Measurements from ENCODE around the gene DLX3.

The DLX3 gene

DNA sequence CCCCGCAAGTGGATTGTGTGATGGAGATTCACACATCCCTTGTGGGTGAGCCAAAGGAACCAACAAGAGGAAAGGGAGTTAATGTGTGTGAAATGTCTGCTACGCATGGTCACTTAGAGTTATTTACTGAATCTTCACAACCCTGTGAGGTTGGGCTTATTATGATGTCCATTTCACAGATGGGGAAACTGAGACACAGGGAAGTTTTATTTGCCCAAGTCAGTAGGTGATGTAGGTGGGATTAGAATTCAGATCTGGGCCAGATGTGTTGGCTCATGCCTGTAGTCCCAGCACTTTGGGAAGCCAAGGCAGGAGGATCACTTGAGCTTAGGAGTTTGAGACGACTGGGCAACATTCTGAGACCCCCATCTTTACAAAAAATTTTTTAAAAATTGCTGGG, 37.7 kb downstream of the DLX3 start:
- DNase-seq (ENCODE audit: low read depth) = no peak

DNA sequence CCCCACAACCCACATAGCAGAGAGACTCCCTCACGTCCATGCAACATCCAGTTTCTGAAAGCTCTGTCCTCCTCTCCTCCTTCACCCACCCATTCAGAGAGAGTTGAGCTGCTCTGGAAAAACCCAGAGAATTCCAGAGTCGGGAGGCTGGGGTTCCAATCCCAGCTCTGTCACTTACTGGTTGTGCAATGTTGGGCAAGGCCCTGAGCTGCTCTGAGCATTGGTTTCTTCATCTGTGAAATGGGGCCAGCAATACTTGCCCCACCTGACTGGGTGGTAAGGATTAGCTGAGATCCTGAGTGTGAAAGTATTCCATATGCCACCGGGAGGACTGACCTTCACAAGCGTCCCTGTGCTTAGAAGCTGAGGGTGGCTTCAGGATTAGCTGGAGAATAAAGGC, 38.2 kb downstream of the DLX3 start:
- DNase-seq (ENCODE audit: low read depth) = no peak

DNA sequence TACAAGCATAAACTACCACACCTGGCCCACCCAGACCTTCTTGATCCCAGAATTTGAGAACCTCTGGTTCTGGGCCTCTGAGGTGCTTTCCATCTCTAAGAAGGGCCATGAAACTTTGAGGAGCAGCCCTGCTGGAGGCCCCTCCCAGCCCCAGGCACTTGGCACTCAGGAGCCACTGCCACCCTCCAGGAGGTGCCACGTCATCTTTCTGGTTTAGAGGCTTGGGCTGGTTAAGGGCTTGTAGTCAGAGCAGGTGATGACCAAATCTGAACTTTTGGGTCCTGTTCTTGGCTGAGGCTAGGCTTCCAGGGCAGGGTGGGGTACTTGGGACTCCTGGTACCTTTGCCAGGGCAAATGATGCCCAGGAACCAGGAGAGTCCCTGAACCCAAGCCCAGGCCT, 39.9 kb downstream of the DLX3 start:
- no peak for DNase-seq (ENCODE audit: low read depth)

DNA sequence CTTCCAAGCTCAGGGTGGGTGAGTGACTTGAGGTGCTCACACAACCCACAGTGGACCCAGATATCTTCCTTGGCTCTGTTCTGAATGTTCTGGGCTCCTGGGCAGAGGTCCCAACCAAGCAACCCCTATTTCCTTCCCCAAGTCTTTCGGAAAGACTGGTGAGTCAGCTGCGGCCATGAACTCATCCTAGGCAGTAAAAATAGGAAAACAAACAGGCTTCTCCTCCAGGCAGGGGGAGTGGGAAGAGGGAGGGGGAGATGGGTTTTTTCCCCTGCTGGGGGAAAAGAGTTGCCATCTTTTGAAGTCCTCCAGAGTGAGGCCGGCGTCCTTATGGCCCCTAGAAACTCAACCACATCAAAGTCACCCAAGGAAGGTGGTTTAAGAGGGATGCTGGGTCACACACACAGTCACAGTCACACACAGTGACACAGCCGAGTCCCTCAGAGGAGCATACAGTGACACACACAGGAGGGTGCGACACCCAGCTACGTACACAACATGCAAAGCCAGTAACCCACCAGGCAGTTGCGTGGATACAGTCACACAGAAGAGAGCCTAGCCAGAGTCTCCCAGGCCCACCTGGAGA, 42.0 kb downstream of the DLX3 start:
- DNase-seq (ENCODE audit: low read depth) = no peak

DNA sequence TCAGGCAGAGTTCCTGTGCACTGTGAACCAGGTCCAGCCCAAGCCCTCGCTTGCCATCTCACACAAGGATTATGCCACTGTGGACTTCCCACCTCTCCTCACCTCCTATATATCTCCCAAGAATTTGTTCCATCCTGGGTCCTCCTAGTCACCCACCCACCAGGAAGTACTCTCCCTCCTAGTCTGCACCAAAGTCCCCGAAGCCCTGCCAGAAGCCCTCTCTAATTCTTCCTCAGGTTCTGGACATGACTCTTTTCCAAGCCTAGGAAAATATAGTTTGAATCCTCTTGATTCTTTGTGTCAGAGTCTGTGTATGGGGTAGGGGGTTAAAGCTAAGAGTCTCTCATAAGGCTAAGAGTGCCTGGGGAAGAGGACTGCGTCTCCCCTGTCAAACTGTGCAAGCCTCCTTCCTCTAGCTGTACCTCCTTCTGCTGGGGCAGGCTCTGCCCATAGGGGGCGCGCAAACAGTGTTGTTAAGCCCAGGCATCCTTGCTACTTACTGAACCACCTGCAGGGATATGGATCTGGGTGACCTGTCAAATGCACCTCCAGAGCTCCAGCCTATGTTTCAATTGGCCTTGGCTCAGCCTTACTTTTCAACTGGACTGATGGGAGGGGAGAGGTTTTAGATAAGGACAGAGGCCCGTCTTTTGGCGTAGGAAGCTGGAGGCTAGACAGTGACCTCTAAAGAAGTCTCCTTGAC, 42.7 kb downstream of the DLX3 start:
- DNase-seq (ENCODE audit: low read depth) = peak; percentile 52

DNA sequence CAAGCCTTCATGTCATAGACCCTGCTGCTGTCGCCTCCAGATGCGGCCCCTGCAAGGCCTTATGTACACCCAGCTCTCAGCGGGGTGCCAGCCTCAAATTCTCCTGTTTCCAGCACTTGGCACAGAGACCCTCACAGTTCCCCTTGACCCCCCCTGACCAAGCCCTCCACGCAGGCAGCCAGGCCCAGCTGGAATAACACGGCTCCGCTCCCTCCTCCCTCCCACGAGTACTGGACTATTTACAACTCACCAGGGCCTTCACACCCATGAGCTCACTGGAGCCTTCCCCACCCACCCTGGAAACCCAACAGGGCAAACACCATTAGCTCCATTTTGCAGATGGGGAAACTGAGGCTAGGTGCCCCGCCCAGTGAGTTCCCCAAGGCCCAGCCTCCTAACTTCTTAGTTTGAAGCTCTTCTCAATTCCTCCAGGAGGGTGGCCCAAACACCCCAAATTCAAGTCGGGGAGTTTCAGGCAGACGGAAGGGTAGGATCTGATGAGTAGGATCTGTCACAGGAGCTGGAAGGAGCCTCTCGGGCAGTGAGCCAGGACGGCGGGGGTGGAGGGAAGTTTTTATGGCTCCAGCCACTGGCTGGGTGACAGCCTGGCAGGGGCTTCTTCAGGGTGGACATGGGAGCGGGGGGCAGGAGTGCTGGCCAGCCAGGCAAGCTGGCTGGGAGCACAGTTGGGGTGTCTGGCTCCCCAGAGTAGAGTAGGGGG, 43.5 kb downstream of the DLX3 start:
- DNase-seq (ENCODE audit: low read depth) = no peak

DNA sequence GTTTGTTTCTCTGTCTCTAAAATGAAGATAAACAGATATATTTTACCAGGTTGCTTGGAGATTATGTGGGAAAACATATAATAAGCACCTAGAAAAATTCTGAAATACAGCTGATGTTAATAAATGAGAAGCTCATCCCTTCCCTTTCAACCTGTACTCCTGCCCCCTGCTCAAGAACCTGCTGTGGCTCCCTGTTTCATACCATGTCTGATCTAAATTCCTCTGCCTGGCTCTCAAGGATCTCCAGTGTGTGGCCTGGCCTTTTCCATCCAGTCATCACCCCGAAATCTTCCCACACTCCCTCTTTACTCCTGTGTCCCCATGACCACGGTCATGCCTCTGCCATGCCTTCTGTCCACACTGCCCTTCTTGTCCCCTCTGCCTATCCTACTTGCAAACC, 45.4 kb downstream of the DLX3 start:
- no peak for DNase-seq (ENCODE audit: low read depth)

DNA sequence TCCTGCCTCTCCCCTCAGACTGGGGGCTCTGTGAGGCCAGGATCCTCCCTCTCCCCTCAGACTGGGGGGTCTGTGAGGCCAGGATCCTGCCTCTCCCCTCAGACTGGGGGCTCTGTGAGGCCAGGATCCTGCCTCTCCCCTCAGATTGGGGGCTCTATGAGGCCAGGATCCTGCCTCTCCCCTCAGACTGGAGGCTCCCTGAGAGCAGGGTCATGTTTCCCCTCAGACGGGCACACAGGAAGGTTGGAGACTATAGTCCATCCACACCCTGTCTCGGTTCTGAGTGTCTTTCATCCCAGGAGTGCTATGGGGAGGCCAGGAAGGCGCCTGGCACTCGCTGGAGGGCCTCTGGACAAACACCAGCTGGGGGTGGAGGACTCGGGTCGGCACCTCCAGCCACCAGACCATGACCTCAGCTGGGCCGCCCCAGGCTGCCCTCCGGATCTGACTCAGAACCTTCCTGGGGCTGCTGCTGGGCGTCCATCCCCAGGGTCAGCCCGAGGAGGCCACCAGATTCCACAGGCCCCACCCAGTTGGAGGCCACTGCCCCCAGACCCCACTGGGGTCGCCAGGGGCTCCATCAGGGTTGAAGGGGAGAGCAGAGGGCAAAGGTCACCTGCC, 48.0 kb downstream of the DLX3 start:
- no peak for DNase-seq (ENCODE audit: low read depth)

DNA sequence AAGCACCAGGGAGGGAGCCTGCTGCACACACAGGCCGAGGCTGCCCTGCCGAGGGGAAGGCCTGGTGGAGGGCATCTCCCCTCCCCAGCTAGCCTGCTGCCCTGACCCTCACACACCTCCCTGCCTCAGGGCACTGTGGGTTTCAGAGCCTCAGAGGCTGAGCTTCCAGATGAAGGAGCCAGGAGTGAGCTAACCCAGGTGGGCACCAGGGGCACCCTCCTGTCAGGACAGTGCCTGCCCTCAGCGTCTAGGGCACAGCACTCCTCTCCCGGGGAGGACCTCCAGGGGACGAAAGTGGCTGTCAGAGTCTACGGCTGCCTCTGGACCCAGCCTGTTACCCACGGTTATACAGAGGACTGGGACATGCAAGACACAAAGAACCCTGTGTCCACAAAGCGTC, 48.8 kb downstream of the DLX3 start:
- DNase-seq (ENCODE audit: low read depth) = no peak

DNA sequence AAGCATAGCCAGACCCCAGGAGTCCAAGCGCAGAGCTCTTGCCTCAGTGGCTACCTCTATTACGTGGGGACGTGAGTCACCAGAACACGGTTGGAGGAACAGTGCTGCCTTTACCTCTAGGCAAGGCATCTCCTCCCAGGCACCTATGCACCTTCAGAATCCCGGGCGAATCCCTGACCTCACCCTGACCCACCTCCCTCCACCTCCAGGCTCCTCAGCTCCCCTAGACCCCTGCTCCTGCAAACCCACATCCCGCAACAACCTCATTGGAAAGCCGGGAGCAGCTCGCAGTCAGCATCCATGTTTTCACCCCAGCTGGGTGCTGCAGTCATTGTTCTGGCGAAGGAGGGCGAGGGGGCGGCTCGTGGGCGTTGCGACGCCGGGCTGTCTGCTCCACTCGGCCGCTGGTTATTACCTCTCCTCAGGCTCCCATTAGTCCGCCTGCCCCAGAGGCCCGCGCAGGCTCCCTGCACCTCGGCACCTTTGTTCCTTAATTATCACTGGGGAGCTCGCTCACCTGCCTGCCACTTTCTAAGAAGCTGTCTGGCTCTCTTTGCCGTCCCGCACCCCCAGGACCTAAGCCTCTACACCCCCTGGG, 50.7 kb downstream of the DLX3 start:
- DNase-seq (ENCODE audit: low read depth) = no peak

DNA sequence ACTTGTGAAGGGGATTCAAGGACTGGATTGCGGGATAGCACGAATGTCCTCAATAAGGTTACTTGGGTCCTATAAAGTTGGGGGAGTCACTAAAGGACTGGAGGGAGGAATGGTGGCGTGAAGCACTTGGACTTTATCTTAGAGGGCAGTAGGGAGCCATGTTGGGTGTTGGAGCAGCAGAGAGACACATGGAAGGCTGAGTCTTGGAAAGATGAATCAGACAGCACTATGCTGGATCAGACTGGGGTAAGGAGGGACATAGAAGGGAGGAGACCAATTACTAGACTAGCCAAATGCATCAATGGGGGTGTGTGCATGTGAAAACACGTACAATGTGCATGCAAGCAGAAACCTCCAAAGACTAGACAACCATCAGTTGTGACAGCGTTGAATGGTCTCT, 52.1 kb downstream of the DLX3 start:
- DNase-seq (ENCODE audit: low read depth) = no peak

DNA sequence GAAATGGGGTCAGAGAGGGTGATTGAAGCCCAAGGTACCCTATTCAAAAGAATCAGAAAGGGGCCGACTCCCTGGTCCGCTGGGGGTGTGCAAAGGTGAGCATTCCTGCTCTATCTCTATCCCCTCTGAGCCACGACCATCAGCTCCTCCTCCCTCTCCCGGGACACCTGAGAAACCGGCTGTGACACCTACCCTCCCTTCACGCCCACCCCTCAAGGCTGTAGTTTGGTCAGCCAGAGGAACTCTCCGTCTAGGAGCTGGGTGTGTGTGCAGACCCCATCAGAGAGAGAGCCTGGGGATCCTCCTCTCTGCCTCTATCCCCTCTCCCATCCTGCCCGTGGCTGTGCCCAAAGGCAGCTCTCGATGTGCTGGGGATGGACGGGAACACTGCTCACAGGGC, 53.6 kb downstream of the DLX3 start:
- DNase-seq (ENCODE audit: low read depth) = no peak
